Measurements from ENCODE around the gene SF3B3. TPM values are rescaled to one million over a fixed set of nuclear protein-coding genes. Genes with fewer than 3 reads are reported as not detected.

SF3B3 gene
- total RNA-seq, 1 experiment from 2014 or later, result 403 TPM

Other genes with a start within 250 kb of the SF3B3 start
- gene AARS1, start 234.3 kb upstream of the SF3B3 start, total RNA-seq (2021; ENCODE audit: unreplicated experiment), result 215 TPM
- gene DDX19B, start 224.6 kb upstream of the SF3B3 start, total RNA-seq (2021; ENCODE audit: unreplicated experiment), result 36.6 TPM
- gene DDX19A, start 176.9 kb upstream of the SF3B3 start, total RNA-seq (2021; ENCODE audit: unreplicated experiment), result 43.4 TPM
- gene ST3GAL2, start 84.7 kb upstream of the SF3B3 start, total RNA-seq (2021; ENCODE audit: unreplicated experiment), result 9.5 TPM
- 17.1 TPM for gene FCSK, start 69.2 kb upstream of the SF3B3 start, total RNA-seq (2021; ENCODE audit: unreplicated experiment)
- 54.2 TPM for gene COG4, start 262 bp upstream of the SF3B3 start, total RNA-seq (2021; ENCODE audit: unreplicated experiment)
- gene IL34, start 122.7 kb downstream of the SF3B3 start, total RNA-seq (2021; ENCODE audit: unreplicated experiment), result not detected
- 41.8 TPM for gene MTSS2, start 162.2 kb downstream of the SF3B3 start, total RNA-seq (2021; ENCODE audit: unreplicated experiment)